Uterus (tissue), 4 donors: ENCODE data around the gene KLHL4. TPM values are rescaled to one million over a fixed set of nuclear protein-coding genes. Genes with fewer than 3 reads are reported as not detected.
"Not testable (repeated sequence)": the region's sequence is repeated elsewhere in the genome, so short reads cannot be mapped to it uniquely, and the experiment has no call there.

Experiments
- DNase-seq, 2 donors: peaks; one replicate each; pipeline ENCODE4 v3.0.0-alpha.2; 2019 to 2020
- H3K27ac ChIP-seq, 2 donors: fragments of 200-600 bp; sonication (generic); 1 replicate in 1 of 2; 2 replicates in 1 of 2; pipeline ENCODE4 v1.5.1; 2016 to 2018
- H3K27me3 ChIP-seq, 2 donors: fragments of 200-600 bp; sonication (generic); one replicate each; pipeline ENCODE4 v1.5.1; 2018 to 2019; ENCODE audit warnings: control low read depth in 1 of 2
- H3K36me3 ChIP-seq, 2 donors: fragments of 200-600 bp; sonication (generic); one replicate each; pipeline ENCODE4 v1.5.1; 2019; ENCODE audit warnings: control low read depth in 1 of 2
- H3K4me1 ChIP-seq, 2 donors: fragments of 200-600 bp; sonication (generic); one replicate each; pipeline ENCODE4 v1.5.1; 2018 to 2019; ENCODE audit warnings: control low read depth in 1 of 2
- H3K4me3 ChIP-seq, 2 donors: fragments of 200-600 bp; sonication (generic); 1 replicate in 1 of 2; 2 replicates in 1 of 2; pipeline ENCODE4 v1.5.1; 2018 to 2019; ENCODE audit warnings: mild to moderate bottlenecking in 1 of 2
- H3K9me3 ChIP-seq, 2 donors: fragments of 200-600 bp; sonication (generic); one replicate each; pipeline ENCODE4 v1.5.1; 2019; ENCODE audit warnings: control low read depth in 1 of 2
- POLR2A ChIP-seq, 2 donors: fragments of 450-650 bp; IDR thresholded peaks; one replicate each; pipeline ENCODE4 v1.6.1; 2016; ENCODE audit warnings: antibody characterized with exemption in 2 of 2, mild to moderate bottlenecking in 1 of 2, moderate library complexity in 1 of 2
- intact Hi-C: fragments of 100-400 bp; cut with DNase I; formaldehyde crosslinking; loops from one replicate; pipeline ENCODE4 v1.15.1; 2023; ENCODE audit warnings: low total_unique reads
- total RNA-seq, 4 donors: library from RNA; depleted of rRNA in 3 of 4; stranded (reverse); fragments of >200 nt in 3 of 4; gene quantifications; one replicate each; pipeline versions ENCODE4 v1.1.0 to v1.2.4, GENCODE V29; 2014 to 2023
- TF ChIP-seq, protein P1 (sequence below), 4 experiments: fragments of 200-600 bp in 2 of 4; fragments of 450-650 bp in 2 of 4; sonication (generic) in 2 of 4; IDR thresholded peaks; one replicate each; pipeline ENCODE4 v1.5.1; 2016 to 2019; ENCODE audit warnings: antibody characterized with exemption in 4 of 4, mild to moderate bottlenecking in 2 of 4, moderate library complexity in 1 of 4
- donor health status: DM: yes; HTN: yes; CAD: no.

The KLHL4 gene
- total RNA-seq, 4 donors from 2014 or later: 1.5 to 32.7 (median 7.0) TPM

DNA sequence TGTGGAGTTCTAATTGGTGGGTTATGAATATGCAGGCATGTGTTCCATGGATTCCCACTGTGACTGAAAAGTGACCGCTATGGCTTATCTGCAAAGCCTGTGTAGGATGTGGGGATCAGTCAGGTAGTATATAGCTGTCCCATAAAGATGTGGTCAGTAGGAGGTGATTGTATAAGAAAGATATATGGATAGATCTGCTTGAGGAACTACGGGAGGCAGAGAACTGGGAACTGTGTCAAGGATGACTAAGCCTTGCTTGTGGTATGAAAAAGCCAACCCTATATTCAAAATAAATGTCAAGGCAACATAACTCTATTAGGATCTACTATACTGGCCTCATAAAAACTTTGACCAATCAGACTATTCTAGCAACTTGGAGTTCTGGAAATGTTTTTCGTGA, 185.2 kb downstream of the KLHL4 start:
- intact Hi-C loops: no loop called here
- H3K27me3 ChIP-seq: peaks cover 0 to 3% of the 10 kb centered on the region in 2 donors
- DNase-seq: no peak
- H3K4me3 ChIP-seq: no peak overlapping the region
- H3K27ac ChIP-seq: no peak overlapping the region
- no peaks in the 10 kb centered on the region for H3K36me3 ChIP-seq
- H3K4me1 ChIP-seq: no peaks in the 10 kb centered on the region
- H3K9me3 ChIP-seq: no peaks in the 10 kb centered on the region
- no peak for TF ChIP-seq POLR2A (IDR thresholded peaks at IDR 0.05)
- TF ChIP-seq, protein P1, sequence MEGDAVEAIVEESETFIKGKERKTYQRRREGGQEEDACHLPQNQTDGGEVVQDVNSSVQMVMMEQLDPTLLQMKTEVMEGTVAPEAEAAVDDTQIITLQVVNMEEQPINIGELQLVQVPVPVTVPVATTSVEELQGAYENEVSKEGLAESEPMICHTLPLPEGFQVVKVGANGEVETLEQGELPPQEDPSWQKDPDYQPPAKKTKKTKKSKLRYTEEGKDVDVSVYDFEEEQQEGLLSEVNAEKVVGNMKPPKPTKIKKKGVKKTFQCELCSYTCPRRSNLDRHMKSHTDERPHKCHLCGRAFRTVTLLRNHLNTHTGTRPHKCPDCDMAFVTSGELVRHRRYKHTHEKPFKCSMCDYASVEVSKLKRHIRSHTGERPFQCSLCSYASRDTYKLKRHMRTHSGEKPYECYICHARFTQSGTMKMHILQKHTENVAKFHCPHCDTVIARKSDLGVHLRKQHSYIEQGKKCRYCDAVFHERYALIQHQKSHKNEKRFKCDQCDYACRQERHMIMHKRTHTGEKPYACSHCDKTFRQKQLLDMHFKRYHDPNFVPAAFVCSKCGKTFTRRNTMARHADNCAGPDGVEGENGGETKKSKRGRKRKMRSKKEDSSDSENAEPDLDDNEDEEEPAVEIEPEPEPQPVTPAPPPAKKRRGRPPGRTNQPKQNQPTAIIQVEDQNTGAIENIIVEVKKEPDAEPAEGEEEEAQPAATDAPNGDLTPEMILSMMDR (IDR thresholded peaks at IDR 0.05): no peak

DNA sequence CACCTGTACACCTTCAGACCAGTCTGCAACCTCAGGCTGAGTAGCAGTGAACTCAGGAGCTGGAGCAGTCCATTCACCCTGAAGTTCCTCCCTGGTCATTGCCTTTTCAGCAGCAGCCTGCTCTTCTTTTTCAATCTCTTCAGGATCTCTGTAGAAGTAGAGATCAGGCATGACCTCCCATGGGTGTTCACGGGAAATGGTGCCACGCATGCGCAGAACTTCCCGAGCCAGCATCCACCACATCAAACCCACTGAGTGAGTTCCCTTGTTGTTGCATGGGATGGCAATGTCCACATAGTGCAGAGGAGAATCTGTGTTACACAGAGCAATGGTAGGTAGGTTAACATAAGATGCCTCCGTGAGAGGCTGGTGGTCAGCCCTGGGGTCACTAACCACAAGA, 185.9 kb downstream of the KLHL4 start:
- H3K4me1 ChIP-seq, H3K4me3 ChIP-seq, H3K27ac ChIP-seq, intact Hi-C loops, H3K27me3 ChIP-seq, H3K36me3 ChIP-seq, H3K9me3 ChIP-seq, DNase-seq: not testable (repeated sequence)

DNA sequence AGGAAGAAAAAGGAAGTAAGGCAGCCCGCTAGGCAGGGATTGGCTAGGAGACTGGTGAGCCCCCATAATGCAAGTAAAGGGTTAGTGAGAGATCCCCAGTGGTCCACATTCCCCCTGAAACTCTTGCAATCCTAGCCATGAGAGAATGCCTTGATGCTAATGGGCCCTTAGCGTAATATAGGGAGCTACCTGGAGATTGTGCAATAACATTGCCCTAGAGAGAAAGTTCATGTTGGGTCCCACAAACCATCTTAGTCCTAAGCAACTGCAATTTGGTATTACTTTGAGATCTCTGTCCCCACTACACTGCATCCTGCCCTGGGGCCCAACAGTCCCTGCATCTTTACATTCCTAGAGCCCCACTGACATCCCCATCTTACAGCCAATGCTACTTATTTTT, 188.5 kb downstream of the KLHL4 start:
- intact Hi-C loops: no loop called here
- H3K4me1 ChIP-seq: no peaks in the 10 kb centered on the region
- TF ChIP-seq POLR2A (IDR thresholded peaks at IDR 0.05): no peak
- TF ChIP-seq, protein P1 (IDR thresholded peaks at IDR 0.05): no peak
- H3K27ac ChIP-seq: no peak overlapping the region
- no peak for DNase-seq
- H3K27me3 ChIP-seq: peaks cover 0 to 3% of the 10 kb centered on the region in 2 donors
- no peaks in the 10 kb centered on the region for H3K36me3 ChIP-seq
- H3K9me3 ChIP-seq: no peaks in the 10 kb centered on the region
- H3K4me3 ChIP-seq: no peak overlapping the region

DNA sequence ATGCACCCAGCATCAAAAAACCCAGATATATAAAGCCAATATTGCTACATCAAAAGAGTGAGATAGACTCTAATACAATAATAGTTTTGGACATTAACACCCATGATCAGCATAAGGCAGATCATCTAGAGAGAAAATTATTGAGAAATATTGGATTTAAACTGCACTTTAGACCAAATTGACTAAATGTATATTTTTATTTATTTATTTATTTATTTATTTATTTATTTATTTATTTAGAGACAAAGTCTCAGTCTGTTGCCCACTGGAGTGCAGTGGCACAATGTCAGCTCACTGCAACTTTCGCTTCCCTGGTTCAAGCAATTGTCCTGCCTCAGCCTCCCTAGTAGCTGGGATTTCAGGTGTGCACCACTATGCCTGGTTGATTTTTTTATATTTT, 193.0 kb downstream of the KLHL4 start:
- H3K4me3 ChIP-seq: no peak overlapping the region
- TF ChIP-seq, protein P1 (IDR thresholded peaks at IDR 0.05): no peak
- no peak for TF ChIP-seq POLR2A (IDR thresholded peaks at IDR 0.05)
- no peak overlapping the region for H3K27ac ChIP-seq
- DNase-seq: no peak
- H3K36me3 ChIP-seq: no peaks in the 10 kb centered on the region
- H3K27me3 ChIP-seq: no peaks in the 10 kb centered on the region
- no peaks in the 10 kb centered on the region for H3K9me3 ChIP-seq
- H3K4me1 ChIP-seq: no peaks in the 10 kb centered on the region
- intact Hi-C loops: no loop called here
